Measurements from ENCODE around the gene RAB12.
"Not testable (repeated sequence)": the region's sequence is repeated elsewhere in the genome, so short reads cannot be mapped to it uniquely, and the experiment has no call there.

Gene RAB12

DNA sequence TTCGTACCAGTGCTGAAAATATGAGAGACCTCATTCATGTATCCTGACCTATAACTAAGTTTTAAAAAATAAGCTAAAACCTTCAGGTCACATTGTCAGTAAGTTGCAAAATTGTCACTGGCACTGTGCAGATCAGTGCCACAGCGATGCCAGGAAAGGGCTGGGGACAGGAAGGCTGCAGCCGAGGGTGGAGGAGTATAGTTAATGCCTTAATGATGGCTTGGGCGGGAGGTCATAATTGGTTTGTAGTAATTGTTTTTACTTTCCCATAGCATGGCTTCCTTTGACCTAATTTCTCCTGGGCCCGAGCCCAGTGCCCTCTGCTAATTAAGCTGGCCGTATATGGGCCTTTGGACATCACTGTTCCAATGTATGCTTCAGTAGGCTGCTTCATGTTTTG lies 47.2 kb upstream of the RAB12 start:
- H3K4me2 ChIP-seq (ENCODE audit: low read depth, low read length, poor library complexity, severe bottlenecking), result no peak overlapping the region
- no peaks in the 10 kb centered on the region for H3K27me3 ChIP-seq (ENCODE audit: low read length)
- H2AFZ ChIP-seq (ENCODE audit: low read depth, low read length, severe bottlenecking), result no peak overlapping the region
- no peak for TF ChIP-seq EZH2phosphoT487 (conservative IDR thresholded peaks at IDR 0.05; ENCODE audit: low read length)
- TF ChIP-seq, protein P1, sequence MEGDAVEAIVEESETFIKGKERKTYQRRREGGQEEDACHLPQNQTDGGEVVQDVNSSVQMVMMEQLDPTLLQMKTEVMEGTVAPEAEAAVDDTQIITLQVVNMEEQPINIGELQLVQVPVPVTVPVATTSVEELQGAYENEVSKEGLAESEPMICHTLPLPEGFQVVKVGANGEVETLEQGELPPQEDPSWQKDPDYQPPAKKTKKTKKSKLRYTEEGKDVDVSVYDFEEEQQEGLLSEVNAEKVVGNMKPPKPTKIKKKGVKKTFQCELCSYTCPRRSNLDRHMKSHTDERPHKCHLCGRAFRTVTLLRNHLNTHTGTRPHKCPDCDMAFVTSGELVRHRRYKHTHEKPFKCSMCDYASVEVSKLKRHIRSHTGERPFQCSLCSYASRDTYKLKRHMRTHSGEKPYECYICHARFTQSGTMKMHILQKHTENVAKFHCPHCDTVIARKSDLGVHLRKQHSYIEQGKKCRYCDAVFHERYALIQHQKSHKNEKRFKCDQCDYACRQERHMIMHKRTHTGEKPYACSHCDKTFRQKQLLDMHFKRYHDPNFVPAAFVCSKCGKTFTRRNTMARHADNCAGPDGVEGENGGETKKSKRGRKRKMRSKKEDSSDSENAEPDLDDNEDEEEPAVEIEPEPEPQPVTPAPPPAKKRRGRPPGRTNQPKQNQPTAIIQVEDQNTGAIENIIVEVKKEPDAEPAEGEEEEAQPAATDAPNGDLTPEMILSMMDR (IDR thresholded peaks at IDR 0.05; ENCODE audit: insufficient read depth, low read length, poor library complexity, severe bottlenecking), result no peak
- H3K27ac ChIP-seq (ENCODE audit: low read depth, low read length), result no peak overlapping the region
- H3K9ac ChIP-seq (ENCODE audit: low read length), result no peak overlapping the region
- H3K4me3 ChIP-seq (ENCODE audit: insufficient read depth, low read length, poor library complexity, severe bottlenecking), result no peak overlapping the region
- H4K20me1 ChIP-seq (ENCODE audit: low read depth, low read length), result no peaks in the 10 kb centered on the region
- H3K9me2 ChIP-seq (replicated peaks; ENCODE audit: insufficient read depth, low read length), result no peaks in the 10 kb centered on the region
- no peaks in the 10 kb centered on the region for H3K9me3 ChIP-seq (ENCODE audit: insufficient read depth, low read length)
- no peaks in the 10 kb centered on the region for H3K36me3 ChIP-seq (ENCODE audit: low read length)
- H3K79me2 ChIP-seq (ENCODE audit: insufficient read depth, low read length), result no peaks in the 10 kb centered on the region
- H3F3A ChIP-seq (ENCODE audit: insufficient read depth), result no peaks in the 10 kb centered on the region

- H3F3A ChIP-seq (ENCODE audit: insufficient read depth), result no peaks in the 10 kb centered on the region
- H4K20me1 ChIP-seq (ENCODE audit: low read depth, low read length), result no peaks in the 10 kb centered on the region
- H2AFZ ChIP-seq (ENCODE audit: low read depth, low read length, severe bottlenecking), result no peak overlapping the region
- no peaks in the 10 kb centered on the region for H3K36me3 ChIP-seq (ENCODE audit: low read length)
- H3K79me2 ChIP-seq (ENCODE audit: insufficient read depth, low read length), result no peaks in the 10 kb centered on the region
- H3K9me2 ChIP-seq (replicated peaks; ENCODE audit: insufficient read depth, low read length), result no peaks in the 10 kb centered on the region
- H3K27me3 ChIP-seq (ENCODE audit: low read length), result no peaks in the 10 kb centered on the region
- no peaks in the 10 kb centered on the region for H3K9me3 ChIP-seq (ENCODE audit: insufficient read depth, low read length)
- no peak for TF ChIP-seq EZH2phosphoT487 (conservative IDR thresholded peaks at IDR 0.05; ENCODE audit: low read length)
- TF ChIP-seq, protein P1 (IDR thresholded peaks at IDR 0.05; ENCODE audit: insufficient read depth, low read length, poor library complexity, severe bottlenecking), result no peak
- no peak overlapping the region for H3K4me2 ChIP-seq (ENCODE audit: low read depth, low read length, poor library complexity, severe bottlenecking)
- no peak overlapping the region for H3K9ac ChIP-seq (ENCODE audit: low read length)
- no peak overlapping the region for H3K4me3 ChIP-seq (ENCODE audit: insufficient read depth, low read length, poor library complexity, severe bottlenecking)
- H3K27ac ChIP-seq (ENCODE audit: low read depth, low read length), result no peak overlapping the region
Measured at GRCh38 chr18:8562919-8563318, 46.3 kb upstream of the RAB12 start.

DNA sequence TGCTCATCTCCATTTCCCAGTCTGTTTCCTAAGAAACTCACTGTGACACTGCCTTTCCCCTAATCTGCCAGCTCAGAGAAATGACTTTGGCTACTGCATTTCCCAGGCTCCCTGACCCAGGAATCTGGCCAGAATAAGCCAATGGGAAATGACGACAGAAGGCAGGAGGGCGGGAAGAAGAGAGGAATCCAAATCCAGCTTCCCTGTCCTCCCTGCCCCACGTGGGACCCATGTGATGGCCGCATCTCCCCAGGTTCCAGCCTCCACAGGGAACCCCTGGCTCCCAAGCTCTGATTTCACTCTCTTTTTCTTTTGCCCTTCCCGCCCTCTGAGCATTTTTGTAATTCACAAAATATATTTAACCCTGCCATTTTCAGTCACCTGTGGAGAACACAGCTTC lies 37.8 kb upstream of the RAB12 start:
- no peak overlapping the region for H3K9ac ChIP-seq (ENCODE audit: low read length)
- no peak overlapping the region for H3K27ac ChIP-seq (ENCODE audit: low read depth, low read length)
- H3F3A ChIP-seq (ENCODE audit: insufficient read depth), result no peaks in the 10 kb centered on the region
- no peaks in the 10 kb centered on the region for H3K79me2 ChIP-seq (ENCODE audit: insufficient read depth, low read length)
- no peak overlapping the region for H3K4me2 ChIP-seq (ENCODE audit: low read depth, low read length, poor library complexity, severe bottlenecking)
- no peaks in the 10 kb centered on the region for H4K20me1 ChIP-seq (ENCODE audit: low read depth, low read length)
- H3K36me3 ChIP-seq (ENCODE audit: low read length), result no peaks in the 10 kb centered on the region
- no peaks in the 10 kb centered on the region for H3K27me3 ChIP-seq (ENCODE audit: low read length)
- no peaks in the 10 kb centered on the region for H3K9me2 ChIP-seq (replicated peaks; ENCODE audit: insufficient read depth, low read length)
- TF ChIP-seq, protein P1 (IDR thresholded peaks at IDR 0.05; ENCODE audit: insufficient read depth, low read length, poor library complexity, severe bottlenecking), result no peak
- TF ChIP-seq EZH2phosphoT487 (conservative IDR thresholded peaks at IDR 0.05; ENCODE audit: low read length), result no peak
- H3K9me3 ChIP-seq (ENCODE audit: insufficient read depth, low read length), result no peaks in the 10 kb centered on the region
- H2AFZ ChIP-seq (ENCODE audit: low read depth, low read length, severe bottlenecking), result no peak overlapping the region
- no peak overlapping the region for H3K4me3 ChIP-seq (ENCODE audit: insufficient read depth, low read length, poor library complexity, severe bottlenecking)

DNA sequence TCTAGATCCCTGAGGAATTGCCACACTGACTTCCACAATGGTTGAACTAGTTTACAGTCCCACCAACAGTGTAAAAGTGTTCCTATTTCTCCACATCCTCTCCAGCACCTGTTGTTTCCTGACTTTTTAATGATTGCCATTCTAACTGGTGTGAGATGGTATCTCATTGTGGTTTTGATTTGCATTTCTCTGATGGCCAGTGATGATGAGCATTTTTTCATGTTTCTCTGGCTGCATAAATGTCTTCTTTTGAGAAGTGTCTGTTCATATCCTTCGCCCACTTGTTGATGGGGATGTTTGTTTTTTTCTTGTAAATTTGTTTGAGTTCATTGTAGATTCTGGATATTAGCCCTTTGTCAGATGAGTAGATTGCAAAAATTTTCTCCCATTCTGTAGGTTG lies 35.5 kb upstream of the RAB12 start:
- not testable (repeated sequence) for H3K36me3 ChIP-seq (ENCODE audit: low read length); H3K9ac ChIP-seq (ENCODE audit: low read length); H3K27ac ChIP-seq (ENCODE audit: low read depth, low read length); H3K4me3 ChIP-seq (ENCODE audit: insufficient read depth, low read length, poor library complexity, severe bottlenecking); H4K20me1 ChIP-seq (ENCODE audit: low read depth, low read length); H3K4me2 ChIP-seq (ENCODE audit: low read depth, low read length, poor library complexity, severe bottlenecking); H3K79me2 ChIP-seq (ENCODE audit: insufficient read depth, low read length); H3F3A ChIP-seq (ENCODE audit: insufficient read depth); H2AFZ ChIP-seq (ENCODE audit: low read depth, low read length, severe bottlenecking); H3K27me3 ChIP-seq (ENCODE audit: low read length); H3K9me2 ChIP-seq (replicated peaks; ENCODE audit: insufficient read depth, low read length); H3K9me3 ChIP-seq (ENCODE audit: insufficient read depth, low read length)
